Ishikawa (cell line): ENCODE measurements around the gene GNB5.

Source experiments
- CEBPB ChIP-seq: IDR thresholded peaks from 2 replicates; pipeline ENCODE4 v1.6.1; 2012
- CREB1 ChIP-seq: IDR thresholded peaks from 2 replicates; pipeline ENCODE4 v1.6.1; 2012; ENCODE audit warnings: low read depth
- EGR1 ChIP-seq: IDR thresholded peaks from 2 replicates; pipeline ENCODE4 v1.6.1; 2012
- EP300 ChIP-seq: IDR thresholded peaks from 2 replicates; pipeline ENCODE4 v1.6.1; 2012; ENCODE audit warnings: borderline replicate concordance
- FOXM1 ChIP-seq: IDR thresholded peaks from 2 replicates; pipeline ENCODE4 v1.6.1; 2012; ENCODE audit warnings: low read depth, borderline replicate concordance
- MAX ChIP-seq: IDR thresholded peaks from 2 replicates; pipeline ENCODE4 v1.6.1; 2012
- NFIC ChIP-seq: IDR thresholded peaks from 2 replicates; pipeline ENCODE4 v1.6.1; 2012
- RAD21 ChIP-seq: IDR thresholded peaks from 2 replicates; pipeline ENCODE4 v1.6.1; 2012; ENCODE audit warnings: low read depth
- REST ChIP-seq: IDR thresholded peaks from 2 replicates; pipeline ENCODE4 v1.6.1; 2012; ENCODE audit warnings: low read depth, mild to moderate bottlenecking
- TAF1 ChIP-seq: IDR thresholded peaks from 2 replicates; pipeline ENCODE4 v1.6.1; 2012; ENCODE audit warnings: low read depth, mild to moderate bottlenecking
- TCF12 ChIP-seq: IDR thresholded peaks from 2 replicates; pipeline ENCODE4 v1.6.1; 2012; ENCODE audit warnings: low read depth
- TEAD4 ChIP-seq: IDR thresholded peaks from 2 replicates; pipeline ENCODE4 v1.6.1; 2012
- USF1 ChIP-seq: IDR thresholded peaks from 2 replicates; pipeline ENCODE4 v1.6.1; 2012
- YY1 ChIP-seq: IDR thresholded peaks from 2 replicates; pipeline ENCODE4 v1.6.1; 2012; ENCODE audit warnings: low read depth
- ZBTB7A ChIP-seq: IDR thresholded peaks from 2 replicates; pipeline ENCODE4 v1.6.1; 2012; ENCODE audit warnings: low read depth

GNB5 gene

GRCh38 chr15:52228921-52229320 is 37.7 kb upstream of the GNB5 start:
- TF ChIP-seq FOXM1: no peak
- TF ChIP-seq TEAD4: peak; percentile 67
- peak; percentile 58 for TF ChIP-seq CEBPB

- peak; percentile 43; the same call in 1 of the 2 replicates for TF ChIP-seq RAD21
- no peak for TF ChIP-seq CEBPB
- no peak for TF ChIP-seq EGR1
- no peak for TF ChIP-seq NFIC
- TF ChIP-seq EP300: no peak; the same call in 1 of the 2 replicates
- TF ChIP-seq CREB1: no peak
- TF ChIP-seq REST: no peak
- TF ChIP-seq FOXM1: no peak
- TF ChIP-seq TCF12: no peak
- no peak for TF ChIP-seq YY1
- peak; percentile 20; the same call in 1 of the 2 replicates for TF ChIP-seq TEAD4
- TF ChIP-seq MAX: 0 out of 2 replicates have a peak, but pooled peaks have one; percentile 15
- TF ChIP-seq TAF1: no peak
- TF ChIP-seq ZBTB7A: no peak
- TF ChIP-seq USF1: peak; percentile 52
Observed at GRCh38 chr15:52227456-52227855, 36.3 kb upstream of the GNB5 start.

GRCh38 chr15:52225230-52225629 is 34.0 kb upstream of the GNB5 start:
- no peak for TF ChIP-seq REST
- TF ChIP-seq FOXM1: no peak
- TF ChIP-seq USF1: no peak
- no peak for TF ChIP-seq EGR1

- TF ChIP-seq EGR1: no peak
- TF ChIP-seq EP300: no peak
- TF ChIP-seq ZBTB7A: no peak
- TF ChIP-seq CEBPB: no peak
- no peak for TF ChIP-seq TAF1
- no peak for TF ChIP-seq NFIC
- TF ChIP-seq TEAD4: no peak
- no peak for TF ChIP-seq RAD21
- no peak for TF ChIP-seq YY1
- no peak for TF ChIP-seq USF1
- TF ChIP-seq CREB1: no peak
- TF ChIP-seq MAX: no peak
Observed at GRCh38 chr15:52224211-52224610, 33.0 kb upstream of the GNB5 start.

GRCh38 chr15:52221730-52222129 is 30.5 kb upstream of the GNB5 start:
- TF ChIP-seq CEBPB (no peak), REST (no peak), USF1 (no peak), YY1 (no peak), FOXM1 (no peak), RAD21 (no peak), CREB1 (no peak), ZBTB7A (no peak), TAF1 (no peak), EP300 (no peak), TEAD4 (no peak), MAX (no peak), TCF12 (no peak), EGR1 (no peak)
